ENCODE measurements around the gene SEPSECS.

DNA sequence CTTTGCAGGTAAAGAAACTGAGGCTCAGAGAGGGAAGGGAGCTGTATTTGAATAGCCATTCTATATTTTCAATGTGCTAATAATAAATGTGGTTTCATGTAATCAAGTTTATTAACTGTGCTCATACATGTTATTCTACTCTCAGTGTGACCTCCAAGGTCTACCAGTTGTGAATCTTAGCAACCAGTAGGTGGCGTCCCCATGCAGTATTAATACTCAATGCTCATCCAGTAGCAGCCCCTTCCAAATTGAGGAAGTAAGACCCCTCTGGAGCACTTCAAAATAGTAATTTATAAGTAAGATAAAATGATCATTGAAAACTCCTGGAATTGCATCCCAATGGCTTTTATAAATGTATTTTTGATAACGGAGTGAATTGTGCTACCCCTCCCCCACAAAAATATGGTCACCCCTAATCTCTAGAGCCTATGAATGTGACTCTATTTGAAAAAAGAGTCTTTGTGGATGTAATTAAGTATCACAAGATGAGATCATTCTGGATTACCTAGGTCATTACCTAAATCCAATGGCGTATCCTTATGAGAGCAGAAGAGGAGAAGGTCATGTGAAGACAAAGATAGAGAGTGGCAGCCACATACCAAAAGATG lies 20.4 kb upstream of the SEPSECS start:
- TF ChIP-seq POLR2A (IDR thresholded peaks at IDR 0.05; ENCODE audit: low read length) (no peak), GATA1 (IDR thresholded peaks at IDR 0.05; ENCODE audit: low read depth, low read length) (no peak)

Measured in erythroblast (primary cell).